Measurements from ENCODE around the gene TXN. TPM values are rescaled to one million over a fixed set of nuclear protein-coding genes. Genes with fewer than 3 reads are reported as not detected.

TXN gene
- total RNA-seq, 2 donors from 2014 or later, result 282 to 336 TPM

Other genes with a start within 250 kb of the TXN start
- not detected for gene C9orf152, start 48.3 kb downstream of the TXN start, total RNA-seq
- not detected for gene TXNDC8, start 81.4 kb upstream of the TXN start, total RNA-seq